NCI-H526 treated with DMSO at 0.1 percent for 48 hours (cell line): ENCODE data around the gene CERS4.
A peak's percentile ranks its signal among the peaks of the same experiment; 100 is the strongest.
"Not testable (repeated sequence)": the region's sequence is repeated elsewhere in the genome, so short reads cannot be mapped to it uniquely, and the experiment has no call there.

ENCODE experiments used
- DNase-seq: peaks from one replicate; lab custom pipeline; 2025; lab: John Stamatoyannopoulos, UW

The CERS4 gene

GRCh38 chr19:8208922-8209461 lies at the start of gene CERS4:
Gene CERS4 (plus strand): TSS chr19:8209370. CDS start chr19:8251077, 41,707 bp downstream.
- DNase-seq: no peak

- DNase-seq: no peak
Observed at GRCh38 chr19:8161135-8161646, 48.0 kb upstream of the CERS4 start.

DNA sequence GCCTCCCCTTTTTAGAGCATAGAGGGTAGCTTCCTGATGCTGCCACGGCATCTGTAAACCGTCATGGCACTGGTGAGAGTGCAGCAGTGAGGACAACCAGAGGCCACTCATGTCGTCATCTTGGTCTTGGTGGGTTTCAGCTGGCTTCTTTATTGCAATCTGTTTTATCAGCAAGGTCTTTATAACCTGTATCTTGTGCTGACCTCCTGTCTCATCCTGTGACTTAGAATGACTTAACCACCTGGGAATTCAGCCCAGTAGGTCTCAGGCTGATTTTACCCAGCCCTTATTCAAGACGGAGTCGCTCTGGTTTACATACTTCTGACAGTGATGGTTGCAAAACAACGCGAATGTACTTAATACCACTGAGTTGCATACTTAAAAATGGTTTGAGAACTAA lies 45.4 kb upstream of the CERS4 start:
- DNase-seq: no peak

DNA sequence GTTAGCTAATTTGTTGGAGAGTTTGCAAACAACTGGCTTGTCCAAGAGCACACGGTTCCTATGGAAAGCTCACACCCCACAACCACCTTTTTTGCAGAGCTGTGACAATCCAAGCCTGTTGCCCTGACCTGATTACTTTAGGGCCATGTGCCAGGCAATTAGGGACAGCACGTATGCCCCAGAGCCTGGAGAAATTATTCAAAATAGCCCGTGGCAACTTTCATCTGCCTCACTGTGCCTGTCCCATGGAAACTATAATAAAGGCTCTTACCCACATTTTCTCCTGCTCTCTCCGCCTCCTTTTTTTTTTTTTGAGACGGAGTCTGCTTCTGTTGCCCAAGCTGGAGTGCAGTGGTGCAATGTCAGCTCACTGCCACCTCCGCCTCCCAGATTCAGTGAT lies 41.2 kb upstream of the CERS4 start:
- DNase-seq: no peak

- no peak for DNase-seq
Observed at GRCh38 chr19:8168537-8168936, 40.6 kb upstream of the CERS4 start.

- no peak for DNase-seq
Observed at GRCh38 chr19:8174706-8175105, 34.5 kb upstream of the CERS4 start.

DNA sequence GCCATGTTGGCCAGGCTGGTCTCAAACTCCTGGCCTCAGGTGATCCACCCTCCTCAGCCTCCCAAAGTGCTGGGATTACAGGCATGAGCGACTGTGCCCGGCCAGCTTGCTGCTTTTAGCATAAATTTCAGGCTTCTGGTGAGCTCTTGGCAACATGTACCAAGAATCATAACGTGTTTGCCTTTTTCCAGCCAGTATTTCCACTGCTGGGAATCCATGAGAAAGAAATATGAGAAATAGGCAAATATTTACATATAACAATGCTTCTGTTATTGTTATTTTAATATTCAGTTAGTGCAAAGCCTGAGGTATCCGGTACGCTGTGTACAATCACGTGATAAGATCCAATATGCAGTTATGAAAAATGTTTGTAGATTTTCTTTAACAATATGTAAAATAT lies 29.2 kb upstream of the CERS4 start:
- DNase-seq: peak; percentile 11

DNA sequence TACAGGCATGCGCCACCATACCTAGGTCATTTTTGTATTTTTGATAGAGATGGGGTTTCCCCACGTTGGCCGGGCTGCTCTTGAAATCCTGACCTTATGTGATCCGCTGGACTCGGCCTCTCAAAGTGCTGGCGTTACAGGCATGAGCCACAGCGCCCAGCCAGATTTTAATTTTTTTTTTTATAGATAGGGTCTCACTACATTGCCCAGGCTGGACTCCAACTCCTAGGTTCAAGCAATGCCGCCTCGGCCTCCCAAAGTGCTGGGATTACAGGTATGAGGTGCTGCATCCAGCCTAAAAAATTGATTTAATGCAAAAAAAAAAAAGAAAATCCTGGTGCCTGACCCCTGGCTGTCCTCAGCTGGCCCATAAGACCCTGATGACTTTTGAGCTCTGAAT lies 24.9 kb upstream of the CERS4 start:
- no peak for DNase-seq

DNA sequence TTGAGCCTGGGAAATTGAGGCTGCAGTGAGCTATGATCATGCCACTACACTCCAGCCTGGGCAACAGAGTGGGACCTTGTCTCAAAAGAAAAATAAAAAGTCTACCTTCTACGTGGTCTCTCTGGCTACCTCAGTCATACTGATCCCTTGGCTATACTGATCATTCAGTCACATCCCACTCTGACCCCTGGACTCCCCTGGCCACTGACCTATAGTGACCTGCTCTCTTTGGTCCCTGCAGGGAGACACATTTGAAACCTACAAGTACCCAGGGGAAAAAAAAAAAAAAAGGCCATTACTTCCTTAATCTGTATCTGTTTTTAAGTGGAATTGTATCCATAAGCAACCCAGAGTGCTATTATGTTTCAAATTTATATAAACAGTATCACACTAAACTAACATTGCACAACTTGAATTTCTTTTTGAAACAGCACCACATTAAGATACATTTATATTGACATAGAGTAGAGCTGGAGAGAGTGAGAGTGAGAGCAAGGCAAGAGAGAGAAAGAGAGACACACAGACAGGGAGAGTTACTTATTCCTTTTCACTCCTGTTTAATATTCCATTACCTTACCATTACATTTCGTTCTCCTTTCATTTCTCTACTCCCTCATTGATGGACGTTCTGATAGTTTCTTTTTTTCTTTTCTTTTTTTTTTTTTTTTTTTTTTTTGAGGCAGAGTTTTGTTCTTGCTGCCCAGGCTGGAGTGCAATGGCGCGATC lies 23.7 kb upstream of the CERS4 start:
- no peak for DNase-seq

DNA sequence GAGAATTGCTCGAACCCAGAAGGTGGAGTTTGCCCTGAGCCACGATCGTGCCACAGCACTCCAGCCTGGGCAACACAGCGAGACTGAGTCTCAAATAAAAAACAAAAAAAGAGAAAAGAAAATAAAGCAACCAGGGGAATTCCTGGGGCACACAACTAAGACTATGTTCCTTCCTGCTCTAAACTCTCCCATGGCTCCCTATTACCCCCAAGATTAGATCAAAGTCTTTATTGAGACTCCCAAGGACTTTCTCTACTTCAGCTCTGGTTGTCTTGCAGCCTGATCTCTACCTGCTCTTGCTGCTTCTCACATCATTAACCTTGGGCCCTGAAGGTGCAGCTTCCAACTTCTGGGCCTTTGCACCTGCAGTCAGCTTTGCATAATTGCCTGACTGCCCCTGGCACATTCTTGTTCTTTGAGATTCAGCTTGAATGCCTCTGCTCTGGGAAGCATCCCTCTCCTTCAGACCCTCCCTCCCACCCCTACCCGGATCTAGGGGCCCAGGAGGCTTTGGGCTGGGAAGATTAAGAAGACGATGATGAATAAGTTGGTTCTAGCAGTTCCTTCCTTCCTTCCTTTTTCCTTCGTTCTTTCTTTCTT lies 16.8 kb upstream of the CERS4 start:
- DNase-seq: no peak

DNA sequence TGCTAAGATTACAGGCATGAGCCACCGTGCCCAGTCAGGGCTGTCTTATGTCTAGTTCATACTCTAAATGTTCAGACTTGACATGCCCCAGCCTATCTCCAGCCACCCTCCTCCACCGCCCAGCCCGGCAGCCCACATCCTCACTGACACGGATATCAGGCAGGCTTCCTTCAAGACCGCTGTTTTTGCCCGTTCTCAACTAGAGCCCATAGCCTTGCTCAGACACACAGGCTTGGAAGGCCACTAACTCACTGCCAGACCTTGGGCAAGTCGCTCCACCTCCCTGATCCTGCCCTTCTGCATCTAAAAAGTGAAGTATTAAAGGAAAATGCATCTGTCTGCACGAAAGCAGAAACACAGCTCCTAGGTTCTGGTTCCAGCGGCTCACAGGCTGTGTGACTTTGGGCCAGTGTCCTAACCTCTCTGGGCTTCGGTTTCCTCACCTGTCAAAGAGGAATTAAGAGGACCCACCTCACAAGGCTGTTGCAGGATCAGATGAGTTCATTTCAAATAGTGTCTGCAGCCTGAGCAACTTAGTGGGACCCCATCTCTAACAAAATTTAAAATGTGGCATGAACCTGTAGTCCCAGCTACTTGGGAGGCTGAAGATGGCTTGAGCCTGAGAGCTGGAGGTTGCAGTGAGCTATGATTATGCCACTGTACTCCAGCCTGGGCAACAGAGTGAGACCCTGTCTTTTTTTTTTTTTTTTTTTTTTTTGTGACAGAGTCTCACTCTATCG lies 14.5 kb upstream of the CERS4 start:
- no peak for DNase-seq

DNA sequence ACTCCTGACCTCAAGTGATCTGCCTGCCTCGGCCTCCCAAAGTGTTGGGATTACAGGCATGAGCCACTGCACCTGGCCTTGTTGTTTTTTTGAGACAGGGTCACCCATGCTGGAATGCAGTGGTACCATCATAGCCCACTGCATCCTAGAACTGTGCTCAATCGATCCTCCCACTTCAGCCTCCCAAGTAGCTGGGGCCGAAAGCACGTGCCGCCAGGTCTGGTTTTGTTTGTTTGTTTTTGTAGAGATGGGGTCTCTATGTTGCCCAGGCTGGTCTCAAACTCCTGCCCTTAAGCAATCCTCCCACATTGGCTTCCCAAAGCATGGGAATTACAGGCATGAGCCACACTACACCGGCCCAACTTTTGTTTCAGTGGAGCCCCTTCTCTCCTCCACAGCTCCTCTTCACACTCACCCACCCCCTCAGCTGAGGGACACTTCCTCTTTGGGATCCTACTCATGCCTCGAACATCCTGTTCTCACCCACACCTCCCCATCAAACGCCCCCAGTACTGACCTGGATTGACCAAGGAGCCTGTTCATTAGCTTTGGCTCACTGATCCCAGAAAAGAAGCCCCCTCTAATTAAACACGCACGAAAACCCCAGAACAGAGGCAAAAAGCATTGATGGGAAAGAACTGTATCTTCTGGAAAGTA lies 12.8 kb upstream of the CERS4 start:
- no peak for DNase-seq

- not testable (repeated sequence) for DNase-seq
Observed at GRCh38 chr19:8203288-8204120, 5.7 kb upstream of the CERS4 start.

DNA sequence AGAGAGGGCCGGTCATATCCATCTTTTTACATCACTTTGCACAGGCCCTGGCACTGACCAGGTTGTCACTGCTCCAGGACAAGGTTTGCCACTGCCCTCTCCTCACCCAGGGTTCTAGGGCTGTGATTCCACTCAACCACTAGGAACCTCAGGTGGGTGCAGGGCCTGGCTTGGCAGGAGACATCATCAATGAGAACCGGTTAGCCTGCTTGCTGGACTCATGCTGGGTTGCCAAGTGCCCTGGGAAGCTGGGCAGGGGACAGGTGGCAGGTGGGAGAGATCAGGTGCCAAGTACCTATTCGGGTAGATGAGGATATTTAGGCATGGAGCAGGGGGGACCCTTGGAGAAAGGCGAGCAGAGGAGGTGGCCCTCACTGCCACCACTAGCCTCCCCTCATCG lies 4.2 kb upstream of the CERS4 start:
- DNase-seq: no peak

GRCh38 chr19:8206147-8207087 lies 2.8 kb upstream of the CERS4 start:
- DNase-seq: peak; percentile 54

DNA sequence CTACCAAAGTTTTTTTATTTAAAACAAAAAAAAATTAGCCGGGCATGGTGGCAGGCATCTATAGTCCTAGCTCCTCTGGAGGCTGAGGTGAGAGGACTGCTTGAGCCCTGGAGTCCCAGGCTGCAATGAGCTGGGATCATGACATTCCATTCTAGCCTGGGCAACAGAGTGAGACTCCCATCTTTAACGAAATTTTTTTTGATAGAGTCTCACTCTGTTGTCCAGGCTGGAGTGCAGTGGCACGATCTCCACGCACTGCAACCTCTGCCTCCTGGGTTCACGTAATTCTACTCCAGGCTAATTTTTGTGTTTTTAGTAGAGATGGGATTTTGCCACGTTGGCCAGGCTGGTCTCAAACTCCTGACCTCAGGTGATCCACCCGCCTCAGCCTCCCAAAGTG lies 1.8 kb upstream of the CERS4 start:
- not testable (repeated sequence) for DNase-seq

DNA sequence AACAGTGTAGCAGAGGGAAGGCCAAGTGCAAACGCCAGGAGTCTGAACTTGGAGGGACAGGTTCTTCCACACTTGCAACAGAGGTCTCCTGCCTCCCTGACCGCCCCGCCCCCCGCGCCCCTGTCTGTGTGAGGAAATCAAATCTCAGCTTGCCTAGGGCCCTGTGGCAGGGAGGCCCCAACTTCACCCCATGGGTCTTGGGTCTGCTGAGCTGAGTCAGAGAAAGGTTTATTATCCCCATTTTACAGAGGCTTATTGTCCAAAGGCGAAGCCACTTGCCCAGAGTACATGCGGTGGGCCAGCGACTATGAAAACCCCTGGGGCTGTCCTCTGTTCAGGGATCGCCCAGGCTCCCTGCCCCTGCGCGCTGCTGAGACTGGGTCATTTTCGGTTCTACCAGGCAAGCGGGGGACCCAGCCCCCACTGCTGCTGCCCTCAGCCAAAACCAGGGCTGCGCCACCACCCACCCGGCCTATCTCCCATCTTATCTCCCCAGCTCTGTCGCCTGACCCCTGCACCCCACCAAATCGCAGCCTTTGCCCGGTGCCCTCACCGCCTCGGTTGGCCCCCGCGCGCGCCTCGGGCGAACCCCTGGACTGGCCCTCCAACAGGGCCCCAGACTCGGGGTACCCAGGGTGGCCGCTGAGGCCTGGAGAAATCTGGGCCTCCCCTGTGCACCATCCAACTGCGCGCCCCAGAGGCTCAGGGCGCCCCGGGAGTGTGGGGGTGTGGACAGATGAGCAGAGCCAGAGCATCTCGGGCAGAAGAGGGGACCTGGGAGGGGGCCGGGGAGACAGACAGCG lies 850 bp upstream of the CERS4 start:
- no peak for DNase-seq

DNA sequence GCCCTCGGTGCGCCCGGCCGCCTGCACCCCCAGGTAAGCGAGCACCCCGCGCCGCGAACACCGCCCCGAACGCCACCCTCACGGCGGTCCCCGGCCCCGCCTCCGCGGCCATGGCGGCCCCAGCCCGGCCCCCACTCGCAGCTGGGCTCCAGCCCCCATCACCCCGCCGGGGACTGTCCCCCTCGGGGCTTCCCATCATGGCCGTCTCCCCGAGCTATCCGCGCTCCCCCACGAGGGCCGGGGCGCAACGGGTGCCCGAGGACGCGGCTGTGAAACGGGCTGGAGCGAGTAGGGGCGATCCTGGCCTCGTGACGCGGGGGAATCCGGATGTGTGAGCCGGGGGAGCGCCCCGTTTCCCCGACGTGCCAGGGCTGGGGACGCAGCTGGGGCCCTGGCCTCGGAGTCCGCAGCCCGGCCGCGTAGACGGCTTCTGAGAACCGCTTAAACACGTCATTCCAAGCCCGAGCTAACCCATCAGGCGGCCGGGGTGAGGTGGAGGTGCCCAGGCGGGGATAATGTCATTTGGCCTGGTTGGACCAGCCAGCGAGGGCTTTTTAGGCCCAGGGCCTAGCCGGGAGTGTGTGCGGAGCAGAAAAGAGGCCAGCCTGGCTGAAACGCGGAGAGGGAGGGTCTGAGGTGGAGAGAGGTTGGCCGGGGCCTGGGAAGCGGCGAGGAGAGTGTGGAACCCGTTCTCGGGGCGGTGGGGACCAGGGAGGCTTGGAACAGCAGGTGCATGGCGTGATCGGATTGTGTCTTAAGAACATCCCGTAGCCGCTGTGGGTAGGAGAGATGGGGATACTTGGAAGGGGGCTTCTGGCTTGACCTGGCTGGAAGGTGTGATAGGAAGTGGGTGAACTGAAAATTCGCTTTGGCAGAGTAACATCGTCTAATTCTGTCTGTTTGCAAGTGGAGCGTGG lies 550 bp downstream of the CERS4 start:
- DNase-seq: peak; percentile 7
